ENCODE results near the gene NOSIP.
A peak's percentile ranks its signal among the peaks of the same experiment; 100 is the strongest.

Gene NOSIP

GRCh38 chr19:49544154-49544553 lies 36.2 kb downstream of the NOSIP start:
- DNase-seq, result no peak

- DNase-seq, result no peak
Measured at GRCh38 chr19:49543032-49543431, 37.3 kb downstream of the NOSIP start.

- DNase-seq, result no peak
Measured at GRCh38 chr19:49542446-49542845, 37.9 kb downstream of the NOSIP start.

- no peak for DNase-seq
Measured at GRCh38 chr19:49541914-49542313, 38.4 kb downstream of the NOSIP start.

GRCh38 chr19:49539192-49539952 lies 41.0 kb downstream of the NOSIP start:
- DNase-seq, result no peak

- DNase-seq, result no peak
Measured at GRCh38 chr19:49538643-49539042, 41.7 kb downstream of the NOSIP start.

GRCh38 chr19:49536921-49537462 lies 43.4 kb downstream of the NOSIP start:
- DNase-seq, result no peak

GRCh38 chr19:49534632-49535385 lies 45.5 kb downstream of the NOSIP start:
- no peak for DNase-seq

GRCh38 chr19:49533551-49534488 lies 46.5 kb downstream of the NOSIP start:
- peak; percentile 88 for DNase-seq

GRCh38 chr19:49530708-49531107 lies 49.6 kb downstream of the NOSIP start:
- no peak for DNase-seq

- DNase-seq, result no peak
Measured at GRCh38 chr19:49528211-49528771, 52.1 kb downstream of the NOSIP start.

- no peak for DNase-seq
Measured at GRCh38 chr19:49524812-49525455, 55.4 kb downstream of the NOSIP start.

GRCh38 chr19:49520705-49521319 lies 59.5 kb downstream of the NOSIP start:
- no peak for DNase-seq

- DNase-seq, result no peak
Measured at GRCh38 chr19:49518033-49518432, 62.3 kb downstream of the NOSIP start.

GRCh38 chr19:49515767-49516166 lies 64.6 kb downstream of the NOSIP start:
- DNase-seq, result no peak

- no peak for DNase-seq
Measured at GRCh38 chr19:49514151-49514550, 66.2 kb downstream of the NOSIP start.

- DNase-seq, result no peak
Measured at GRCh38 chr19:49513746-49514118, 66.6 kb downstream of the NOSIP start.

- DNase-seq, result peak; percentile 83
Measured at GRCh38 chr19:49512970-49513745, 67.2 kb downstream of the NOSIP start.

GRCh38 chr19:49507803-49508494 lies 72.4 kb downstream of the NOSIP start:
- DNase-seq, result no peak

- peak; percentile 71 for DNase-seq
Measured at GRCh38 chr19:49506575-49507105, 73.7 kb downstream of the NOSIP start.
